Activated T-cell treated with anti-CD3 and anti-CD28 coated beads, Interleukin-2, amount 50 U/mL, for 24 hours (primary cell): ENCODE measurements around the gene POLD2.

Source experiments
- DNase-seq: peaks from one replicate; pipeline ENCODE4 v3.0.0-alpha.2; 2020
- H3K27ac Mint-ChIP-seq: 2 replicates; pipeline ENCODE4 v1.8.0; 2020; ENCODE audit warnings: mild to moderate bottlenecking, mixed read lengths
- H3K27me3 Mint-ChIP-seq: 2 replicates; pipeline ENCODE4 v1.8.0; 2020; ENCODE audit warnings: mixed read lengths
- H3K36me3 Mint-ChIP-seq: 2 replicates; pipeline ENCODE4 v1.8.0; 2020; ENCODE audit warnings: low read depth, mixed read lengths
- H3K4me1 Mint-ChIP-seq: 2 replicates; pipeline ENCODE4 v1.8.0; 2020; ENCODE audit warnings: low read depth, mixed read lengths
- H3K4me3 Mint-ChIP-seq: 2 replicates; pipeline ENCODE4 v1.8.0; 2020; ENCODE audit warnings: mild to moderate bottlenecking, moderate library complexity, mixed read lengths
- H3K9me3 Mint-ChIP-seq: 2 replicates; pipeline ENCODE4 v1.8.0; 2020; ENCODE audit warnings: mixed read lengths

Gene POLD2

DNA sequence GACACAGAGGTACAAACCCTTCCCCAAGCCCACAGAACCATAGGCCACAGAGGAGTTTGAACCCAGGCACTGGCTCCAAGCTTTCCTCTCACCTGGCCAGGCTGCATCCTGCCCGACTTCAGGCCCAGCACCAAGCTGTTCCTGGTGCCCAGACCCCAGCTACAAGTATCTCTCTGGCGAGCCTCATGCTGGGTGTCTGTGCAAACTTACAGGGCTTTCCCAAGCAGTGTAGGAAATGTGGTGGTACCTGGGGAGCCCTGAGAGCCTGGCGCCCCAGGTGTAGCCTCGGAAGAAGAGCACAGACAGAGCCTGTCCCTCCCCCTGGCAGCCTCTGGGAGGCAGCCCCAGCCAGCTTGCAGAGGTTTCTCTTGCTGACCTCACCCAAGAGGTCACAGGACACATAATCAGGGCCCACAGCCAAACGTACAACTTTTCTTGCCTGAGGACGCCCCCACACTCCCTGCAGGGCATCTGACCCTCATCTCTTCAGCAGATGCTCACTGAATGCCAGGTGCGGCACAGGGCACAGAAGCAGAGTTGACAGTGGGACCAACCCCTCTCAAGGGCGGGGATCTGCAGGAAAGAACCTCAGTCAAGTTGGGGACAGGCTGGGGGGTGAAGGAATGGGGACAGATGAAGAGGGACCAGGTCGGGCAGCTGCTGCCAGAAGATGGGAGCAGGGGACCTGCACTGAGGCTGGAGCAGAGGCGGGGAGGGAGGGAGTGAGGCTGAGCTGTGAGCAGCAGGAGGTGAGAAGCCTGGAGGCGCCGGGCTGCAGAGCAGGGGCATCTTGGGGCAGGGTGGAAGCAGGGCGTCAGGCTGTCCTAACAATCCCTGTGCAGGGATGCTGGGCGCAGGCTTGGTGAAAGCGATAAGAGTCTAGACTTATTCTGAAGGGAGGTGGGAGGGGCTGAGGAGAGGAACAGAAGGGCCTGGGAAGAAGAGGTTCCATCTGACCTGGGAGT is 34.0 kb upstream of the POLD2 start:
- Mint-ChIP-seq H3K27me3 (no peaks in the 10 kb centered on the region), H3K4me3 (no peak overlapping the region), H3K36me3 (no peaks in the 10 kb centered on the region), H3K27ac (no peak overlapping the region), H3K4me1 (no peaks in the 10 kb centered on the region), H3K9me3 (no peaks in the 10 kb centered on the region)
- no peak for DNase-seq

DNA sequence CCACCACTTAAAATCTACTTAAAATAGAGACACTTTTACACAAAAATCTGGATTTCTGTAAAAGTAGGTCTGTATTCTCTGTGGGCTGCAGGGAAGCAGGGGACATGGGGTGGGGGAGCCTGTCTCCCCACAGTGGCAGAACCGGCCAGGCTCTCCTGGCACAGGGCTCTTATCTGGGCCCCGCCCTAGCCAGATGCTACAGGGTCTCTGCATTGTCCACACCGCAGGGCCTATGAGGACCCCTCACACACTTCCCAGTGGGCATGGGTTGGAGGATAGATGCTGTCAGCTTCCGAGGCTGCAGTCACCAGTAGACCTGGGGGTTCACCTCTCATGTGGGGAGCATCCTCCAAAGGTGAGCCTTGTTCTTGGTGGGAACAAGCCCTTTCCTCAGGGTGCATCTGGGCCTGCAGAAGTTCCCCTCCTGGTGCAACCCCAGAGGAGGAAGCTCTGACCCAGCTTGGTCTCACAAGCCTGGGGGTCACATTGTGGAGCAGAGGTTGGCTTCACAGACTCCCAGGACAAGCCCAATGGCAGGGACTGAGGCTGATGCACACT is 33.2 kb upstream of the POLD2 start:
- Mint-ChIP-seq H3K9me3 (no peaks in the 10 kb centered on the region), H3K27ac (no peak overlapping the region), H3K4me1 (no peaks in the 10 kb centered on the region), H3K4me3 (no peak overlapping the region), H3K36me3 (no peaks in the 10 kb centered on the region), H3K27me3 (no peaks in the 10 kb centered on the region)
- DNase-seq, result no peak

DNA sequence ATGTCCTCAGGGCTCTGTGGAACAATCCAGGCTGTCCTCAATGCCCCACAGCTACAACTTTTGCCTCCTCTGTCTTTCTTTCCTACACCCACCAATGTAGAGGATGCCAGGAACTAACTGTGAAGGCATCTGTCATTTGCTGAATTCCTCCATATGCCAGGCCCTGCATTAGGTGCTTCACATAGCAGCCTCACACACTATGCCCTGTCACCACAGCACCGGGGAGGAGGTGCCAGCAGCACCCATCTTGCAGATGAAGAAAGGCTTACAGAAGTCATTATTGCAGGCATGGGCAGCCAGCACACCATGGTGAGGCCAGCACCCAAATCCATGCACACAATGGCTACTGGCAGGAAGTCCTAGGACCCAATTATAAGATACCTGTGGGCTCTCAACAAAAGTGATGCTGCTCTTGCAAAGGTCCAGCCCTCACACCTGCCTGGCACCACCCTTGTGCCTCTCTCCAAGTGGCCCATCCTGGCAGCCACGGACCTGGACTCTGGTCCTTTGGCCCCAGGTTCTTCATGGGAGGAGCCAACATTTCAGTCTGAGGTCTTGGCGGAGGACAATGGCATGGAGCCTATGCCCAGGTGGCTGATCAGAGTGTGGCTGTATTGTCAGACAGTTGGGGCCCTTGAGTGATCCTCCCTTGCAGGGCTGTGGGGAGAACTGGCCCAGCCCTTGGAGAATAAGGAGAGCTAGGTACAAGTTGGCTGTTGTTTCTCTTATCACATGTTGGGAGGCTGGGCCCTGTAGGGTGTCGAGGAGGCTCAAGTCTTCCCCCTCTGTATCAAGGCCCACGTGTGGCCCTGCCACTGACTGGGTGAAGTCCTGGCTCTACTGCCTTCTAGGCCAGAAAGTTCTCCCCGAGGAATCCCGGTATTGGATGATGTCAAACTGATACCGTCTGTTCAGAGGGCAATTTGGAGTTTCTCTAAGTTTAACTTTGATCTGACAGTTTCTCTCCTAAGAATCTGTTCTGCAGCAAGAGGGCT is 32.1 kb upstream of the POLD2 start:
- Mint-ChIP-seq H3K9me3 (no peaks in the 10 kb centered on the region), H3K36me3 (no peaks in the 10 kb centered on the region), H3K27me3 (no peaks in the 10 kb centered on the region), H3K27ac (no peak overlapping the region), H3K4me3 (no peak overlapping the region), H3K4me1 (no peaks in the 10 kb centered on the region)
- DNase-seq, result no peak

DNA sequence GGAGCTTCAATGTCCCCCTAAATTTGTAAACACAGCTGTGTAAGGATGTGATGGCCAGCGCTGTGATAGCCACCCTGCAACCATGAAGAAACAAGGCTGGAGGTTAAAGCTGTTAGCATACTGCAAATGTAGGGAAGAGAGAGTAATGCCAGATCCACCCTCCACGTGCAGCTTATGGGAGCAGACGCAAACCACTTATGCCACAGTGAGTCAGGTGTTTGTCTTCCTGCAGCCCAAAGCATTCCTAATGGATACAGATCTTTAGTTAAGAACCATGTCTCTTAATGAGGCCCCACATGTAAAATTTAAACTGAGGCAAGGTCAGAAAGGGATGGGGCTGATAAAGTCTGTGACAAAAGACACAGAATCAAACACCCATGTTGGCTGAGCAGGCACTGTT is 31.4 kb upstream of the POLD2 start:
- H3K27me3 Mint-ChIP-seq, result no peaks in the 10 kb centered on the region
- no peaks in the 10 kb centered on the region for H3K36me3 Mint-ChIP-seq
- H3K4me1 Mint-ChIP-seq, result no peaks in the 10 kb centered on the region
- no peak for DNase-seq
- no peaks in the 10 kb centered on the region for H3K9me3 Mint-ChIP-seq
- H3K4me3 Mint-ChIP-seq, result no peak overlapping the region
- no peak overlapping the region for H3K27ac Mint-ChIP-seq

DNA sequence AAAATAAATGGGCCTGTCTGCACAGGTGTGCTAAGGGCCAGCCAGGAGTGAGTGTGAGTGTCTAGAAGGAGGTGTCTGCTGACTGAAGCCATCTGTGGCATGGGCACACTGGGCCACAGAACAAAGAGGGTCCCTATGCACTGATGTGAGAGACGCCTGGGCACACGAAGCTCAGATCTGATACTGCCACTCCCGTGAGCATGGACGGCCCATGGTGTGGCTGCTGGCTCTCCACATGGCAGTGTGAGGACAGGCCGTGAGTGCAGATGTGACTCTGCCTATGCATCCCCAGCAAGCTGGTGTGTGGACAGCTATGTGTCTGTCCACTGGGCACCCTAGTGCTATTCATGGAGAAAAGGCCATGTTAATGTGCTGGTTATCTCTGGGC is 30.6 kb upstream of the POLD2 start:
- no peak for DNase-seq
- no peak overlapping the region for H3K4me3 Mint-ChIP-seq
- H3K9me3 Mint-ChIP-seq, result no peaks in the 10 kb centered on the region
- H3K27ac Mint-ChIP-seq, result no peak overlapping the region
- H3K4me1 Mint-ChIP-seq, result no peaks in the 10 kb centered on the region
- H3K27me3 Mint-ChIP-seq, result no peaks in the 10 kb centered on the region
- no peaks in the 10 kb centered on the region for H3K36me3 Mint-ChIP-seq

DNA sequence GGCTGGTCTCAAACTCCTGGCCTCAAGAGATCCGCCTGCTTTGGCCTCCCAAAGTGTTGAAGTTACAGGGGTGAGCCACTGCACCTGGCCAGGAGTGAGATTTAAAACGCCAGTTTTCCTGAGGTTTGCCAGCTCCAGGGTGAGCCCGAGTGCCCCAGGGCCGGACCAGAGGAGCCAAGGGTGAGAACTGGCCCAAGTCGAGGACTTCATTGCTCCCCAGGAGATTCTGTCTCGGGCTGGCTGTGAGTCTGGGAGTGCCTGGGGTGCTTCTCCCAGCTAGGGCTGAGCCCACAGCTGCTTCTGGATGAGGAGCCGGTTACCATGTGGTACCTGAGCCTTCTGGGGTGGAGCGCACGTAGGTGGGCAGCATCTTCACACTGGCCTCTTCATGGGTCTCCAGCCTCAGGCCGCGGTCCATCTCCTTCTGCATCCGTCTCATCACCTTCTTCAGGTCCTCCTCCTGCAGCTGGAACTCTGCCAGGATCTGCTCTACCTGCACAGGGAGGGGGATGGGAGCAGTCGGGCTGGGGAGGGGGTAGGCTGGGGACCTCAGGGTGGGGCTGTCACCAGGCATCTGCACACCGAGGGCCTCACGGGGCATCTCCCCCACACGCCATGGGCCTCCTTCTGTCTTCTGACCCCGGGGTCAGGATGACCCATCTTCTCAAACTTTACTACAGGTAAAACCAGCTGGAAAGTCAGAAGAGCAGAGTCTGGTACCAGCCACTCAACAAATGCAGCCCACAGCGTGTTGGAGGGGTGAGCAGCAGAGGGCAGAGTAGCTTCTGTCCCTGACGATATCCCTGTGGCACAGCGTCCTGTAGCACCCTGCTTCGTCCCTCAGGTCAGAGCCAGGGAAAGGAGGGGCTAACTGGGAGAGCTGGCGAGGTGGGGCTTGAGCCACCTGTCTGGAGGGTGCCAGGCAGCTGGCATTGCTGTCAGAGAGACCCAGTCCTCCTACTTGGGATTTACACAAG is 29.9 kb upstream of the POLD2 start:
- H3K4me3 Mint-ChIP-seq, result no peak overlapping the region
- no peak overlapping the region for H3K27ac Mint-ChIP-seq
- H3K4me1 Mint-ChIP-seq, result no peaks in the 10 kb centered on the region
- H3K27me3 Mint-ChIP-seq, result no peaks in the 10 kb centered on the region
- no peaks in the 10 kb centered on the region for H3K9me3 Mint-ChIP-seq
- no peaks in the 10 kb centered on the region for H3K36me3 Mint-ChIP-seq
- no peak for DNase-seq

DNA sequence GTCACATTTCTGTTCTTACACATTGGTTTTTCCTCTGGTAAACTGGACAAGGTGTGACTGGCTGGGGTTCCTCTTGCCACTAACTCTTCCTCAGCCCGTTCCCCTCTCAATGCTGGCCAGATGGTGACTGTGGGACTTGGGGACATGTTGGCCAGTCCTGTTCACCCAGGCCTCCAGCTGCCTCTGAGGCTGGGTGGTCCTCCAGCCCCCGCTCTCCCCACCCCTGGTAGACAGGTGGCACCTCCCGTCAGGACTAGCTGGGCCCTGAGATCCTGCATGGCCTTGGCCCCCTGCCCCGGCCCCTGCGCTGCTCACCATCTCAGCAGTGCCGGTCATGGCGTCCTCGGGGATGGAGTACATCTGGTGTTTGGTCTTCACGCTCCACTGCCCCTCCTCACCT is 28.6 kb upstream of the POLD2 start:
- H3K4me3 Mint-ChIP-seq, result no peak overlapping the region
- no peaks in the 10 kb centered on the region for H3K36me3 Mint-ChIP-seq
- no peaks in the 10 kb centered on the region for H3K9me3 Mint-ChIP-seq
- no peak overlapping the region for H3K27ac Mint-ChIP-seq
- no peaks in the 10 kb centered on the region for H3K27me3 Mint-ChIP-seq
- DNase-seq, result no peak
- H3K4me1 Mint-ChIP-seq, result no peaks in the 10 kb centered on the region

DNA sequence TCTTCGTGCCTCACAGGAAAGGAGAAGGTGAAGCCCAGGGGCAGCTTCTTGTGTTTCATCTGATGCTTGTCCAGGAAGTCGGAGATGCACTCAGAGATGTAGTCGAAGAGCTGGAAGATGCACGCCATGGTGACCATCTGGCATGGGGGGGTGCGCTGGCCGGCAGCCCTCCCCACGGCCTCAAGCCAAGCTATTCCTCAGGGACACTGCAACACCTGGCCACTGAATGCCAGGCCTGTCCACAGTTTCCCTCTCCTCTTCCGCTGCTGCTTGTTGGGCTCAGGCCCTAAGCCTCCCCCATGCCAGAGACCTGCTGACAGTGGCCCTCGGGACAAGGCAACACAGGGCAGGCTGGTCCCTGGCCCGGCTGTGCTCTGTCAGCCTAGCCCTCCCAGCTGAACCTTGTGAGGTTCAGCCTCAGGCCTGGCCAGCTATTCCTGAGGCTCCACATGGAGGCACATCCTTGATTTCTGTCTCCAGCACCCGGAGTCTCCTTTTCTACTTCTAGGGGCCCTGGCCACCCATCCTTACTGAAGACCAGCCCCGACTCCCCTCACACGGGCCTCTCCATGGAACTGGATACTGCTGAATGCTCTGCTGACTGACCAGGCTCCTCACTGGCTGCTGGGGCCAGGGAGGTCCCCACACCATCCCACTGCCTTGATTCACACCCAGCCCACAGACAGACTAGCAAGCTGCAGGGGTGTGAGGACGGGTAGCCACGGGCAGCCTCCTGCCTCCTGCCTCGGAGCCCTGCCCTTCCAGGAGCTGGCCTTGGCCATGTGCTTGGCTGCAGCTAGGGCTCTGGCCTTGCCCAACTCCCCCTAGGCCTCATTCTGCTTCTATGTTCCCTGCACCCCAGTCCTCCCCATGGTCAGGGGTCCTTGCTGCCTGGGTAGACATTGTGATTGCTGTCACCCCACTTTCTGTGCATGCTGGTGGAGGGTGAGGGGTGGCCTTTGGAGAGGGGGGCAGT is 27.9 kb upstream of the POLD2 start:
- no peak for DNase-seq
- Mint-ChIP-seq H3K4me1 (no peaks in the 10 kb centered on the region), H3K27ac (no peak overlapping the region), H3K9me3 (no peaks in the 10 kb centered on the region), H3K27me3 (no peaks in the 10 kb centered on the region), H3K4me3 (no peak overlapping the region), H3K36me3 (no peaks in the 10 kb centered on the region)

DNA sequence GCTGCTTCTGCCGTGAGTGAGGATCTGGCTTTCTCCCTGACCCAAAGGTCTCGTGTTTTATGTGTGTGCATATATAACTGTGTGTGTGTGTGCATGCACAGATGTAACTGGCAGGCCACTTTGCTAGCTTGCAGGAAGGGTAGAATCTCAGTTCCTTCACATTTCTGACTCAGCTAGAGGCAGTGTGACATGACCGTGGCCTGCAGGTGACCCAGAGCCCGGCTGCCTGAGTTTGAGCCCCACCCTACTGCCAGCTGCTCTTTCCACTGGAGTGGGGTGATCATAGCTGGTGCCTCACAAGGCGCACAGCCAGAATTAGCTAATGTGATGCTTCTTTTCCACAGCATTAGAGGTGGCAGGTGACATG is 27.1 kb upstream of the POLD2 start:
- peaks cover under 1% of the 10 kb centered on the region for H3K27me3 Mint-ChIP-seq
- no peaks in the 10 kb centered on the region for H3K36me3 Mint-ChIP-seq
- H3K9me3 Mint-ChIP-seq, result no peaks in the 10 kb centered on the region
- DNase-seq, result no peak
- no peak overlapping the region for H3K27ac Mint-ChIP-seq
- H3K4me1 Mint-ChIP-seq, result peaks cover 5% of the 10 kb centered on the region
- H3K4me3 Mint-ChIP-seq, result no peak overlapping the region

DNA sequence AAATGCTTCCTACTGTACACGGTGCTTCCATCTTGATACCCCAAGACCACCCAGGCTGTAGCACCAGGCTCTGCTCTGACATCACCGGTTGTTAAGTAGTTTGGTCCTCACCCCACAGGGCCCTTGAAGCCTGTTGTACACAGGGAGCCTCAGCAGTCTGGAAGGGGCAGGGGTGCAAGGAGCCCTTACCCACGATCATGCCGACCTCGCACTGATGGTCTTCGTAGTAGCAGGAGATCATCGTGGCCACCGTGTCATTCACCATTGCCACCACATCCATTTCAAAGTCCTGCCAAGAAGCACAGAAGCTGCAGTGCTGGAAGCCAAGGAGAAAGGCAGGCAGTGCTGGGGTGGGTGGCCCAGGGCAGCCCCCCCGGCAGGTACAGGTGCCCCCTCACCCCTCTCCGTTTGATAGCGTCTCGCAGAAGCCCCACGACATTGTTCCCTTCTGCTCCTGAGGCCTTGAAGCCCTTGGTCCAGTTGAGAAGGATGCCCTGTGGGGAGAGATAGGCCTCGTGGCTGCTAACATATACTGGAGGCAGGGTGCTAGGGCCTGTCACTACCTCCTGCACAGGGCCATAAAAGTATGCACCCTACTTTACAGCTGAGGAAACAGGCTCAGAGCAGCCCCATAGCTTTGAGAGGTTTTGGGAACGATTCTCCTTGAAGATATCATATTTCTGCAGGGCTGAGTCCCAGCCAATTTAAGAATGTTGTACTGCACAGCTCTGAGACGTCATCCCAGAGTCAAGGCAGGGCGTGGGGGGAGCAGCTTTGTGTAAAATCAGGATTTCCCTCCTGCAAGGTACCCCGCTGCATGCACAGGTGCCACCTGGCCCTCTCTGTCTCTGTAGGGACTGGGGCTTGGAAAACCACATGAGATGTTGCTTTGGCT is 26.5 kb upstream of the POLD2 start:
- no peak overlapping the region for H3K27ac Mint-ChIP-seq
- H3K36me3 Mint-ChIP-seq, result no peaks in the 10 kb centered on the region
- DNase-seq, result no peak

DNA sequence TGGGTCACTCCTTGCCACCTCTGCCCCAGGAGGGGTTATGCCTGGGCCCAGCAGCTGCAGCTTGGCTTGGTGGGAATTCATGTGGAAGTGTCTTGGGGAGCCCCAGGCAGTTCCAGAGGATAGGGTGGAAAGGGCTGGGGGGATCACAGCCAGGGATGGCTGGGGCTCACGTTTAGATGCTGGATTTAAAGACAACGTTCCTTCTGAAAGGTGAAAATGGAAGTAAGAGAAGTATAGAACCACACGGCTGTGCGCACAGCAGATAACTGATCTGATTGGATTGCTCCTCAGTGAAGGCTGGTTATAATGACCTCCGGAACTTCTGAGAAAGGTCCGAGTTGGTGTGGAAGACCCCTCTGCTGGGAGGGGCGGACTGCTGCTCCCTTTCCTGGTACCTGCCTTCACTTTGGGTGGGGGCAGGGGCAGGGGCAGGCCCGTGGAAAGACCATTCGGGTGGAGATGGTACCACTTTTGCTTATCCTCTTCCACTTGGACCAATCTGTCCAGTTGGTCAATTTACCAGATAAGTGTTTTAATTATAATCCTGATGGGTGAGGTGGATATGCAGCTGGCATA is 25.7 kb upstream of the POLD2 start:
- DNase-seq, result no peak
- Mint-ChIP-seq H3K4me3 (no peak overlapping the region), H3K27me3 (peaks cover 6% of the 10 kb centered on the region), H3K9me3 (no peaks in the 10 kb centered on the region), H3K27ac (no peak overlapping the region), H3K4me1 (peaks cover 10% of the 10 kb centered on the region), H3K36me3 (no peaks in the 10 kb centered on the region)

More for the DNA sequence above, 26.5 kb upstream of the POLD2 start:
- peaks cover 6% of the 10 kb centered on the region for H3K27me3 Mint-ChIP-seq
- H3K4me3 Mint-ChIP-seq, result no peak overlapping the region
- no peaks in the 10 kb centered on the region for H3K9me3 Mint-ChIP-seq
- peaks cover 10% of the 10 kb centered on the region for H3K4me1 Mint-ChIP-seq

DNA sequence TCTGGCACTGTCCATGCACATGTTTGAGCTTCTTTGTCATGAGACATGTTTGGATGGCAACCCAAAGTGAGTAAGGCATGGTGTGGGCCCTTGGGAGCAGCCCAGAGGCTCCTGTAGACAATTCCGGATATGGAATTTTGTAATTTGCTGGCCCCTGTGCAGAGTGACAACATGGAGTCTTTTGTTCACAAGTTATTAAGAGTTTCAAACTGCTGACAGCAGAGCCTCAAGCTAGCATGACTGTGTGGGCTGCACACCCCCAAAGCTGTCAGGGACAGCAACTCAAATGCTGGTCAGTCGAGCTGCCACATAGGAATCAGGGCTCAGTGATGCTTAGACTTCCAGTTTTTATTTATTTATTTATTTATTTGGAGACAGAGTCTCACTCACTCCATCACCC is 24.8 kb upstream of the POLD2 start:
- Mint-ChIP-seq H3K4me3 (no peak overlapping the region), H3K36me3 (no peaks in the 10 kb centered on the region), H3K4me1 (peaks cover 10% of the 10 kb centered on the region), H3K9me3 (no peaks in the 10 kb centered on the region), H3K27ac (no peak overlapping the region), H3K27me3 (peaks cover 6% of the 10 kb centered on the region)
- DNase-seq, result no peak
